ENCODE results near the gene RNF115.

Gene RNF115

DNA sequence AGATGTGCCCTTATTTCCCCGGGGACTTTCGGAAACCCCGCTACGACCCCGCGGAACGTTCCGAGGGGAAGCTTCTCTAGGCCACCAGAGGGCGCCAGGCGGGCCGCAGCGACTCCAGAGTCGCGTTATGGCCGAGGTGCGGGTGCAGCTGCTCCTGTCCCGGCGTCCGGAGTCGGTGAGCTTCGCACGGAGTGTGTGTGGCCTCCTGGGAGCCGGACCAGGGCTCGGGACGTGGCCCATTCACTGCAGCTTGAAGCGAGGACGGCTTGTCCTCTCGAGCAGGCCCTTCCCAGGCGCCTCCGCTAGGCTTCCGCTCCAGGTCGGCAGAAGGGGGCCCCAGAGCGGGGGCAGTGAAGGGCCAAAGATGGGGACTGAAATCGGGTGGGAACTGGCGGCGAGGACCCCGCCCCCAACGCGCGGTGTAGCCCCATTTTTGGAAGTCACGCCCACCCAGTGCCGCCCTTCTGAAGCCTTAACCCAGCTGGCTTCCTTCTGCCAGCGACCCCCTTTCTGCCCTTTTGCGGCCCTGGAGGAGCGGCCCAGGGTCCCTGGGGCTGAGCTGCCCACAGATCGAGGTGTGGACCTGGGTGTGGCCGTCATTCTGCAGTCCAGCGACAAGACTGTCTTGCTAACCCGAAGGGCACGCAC lies 21.7 kb upstream of the RNF115 start, which contains the start of gene NUDT17:
Gene NUDT17 (plus strand): TSS at position 117 of the 648 bp plus-strand sequence. CDS start 11 bp downstream, at position 128.
- DNase-seq (peak; percentile 78), ATAC-seq (ENCODE audit: insufficient read depth, low read depth) (peak; percentile 85)
- Histone ChIP-seq H3K9ac (ENCODE audit: low read depth, low read length) (peak within 1 kb of the TSS; percentile 71), H3K79me2 (ENCODE audit: insufficient read depth, low read length) (no peaks in the 10 kb centered on the region), H3K9me3 (ENCODE audit: insufficient read depth, low read length, severe bottlenecking) (no peaks in the 10 kb centered on the region), H4K20me1 (ENCODE audit: insufficient read depth, low read length) (no peaks in the 10 kb centered on the region), H2AFZ (ENCODE audit: low read depth, low read length) (peak within 1 kb of the TSS; percentile 95), H3K4me1 (ENCODE audit: insufficient read depth, low read length) (peaks cover 20% of the 10 kb centered on the region), H3K27me3 (ENCODE audit: insufficient read depth, low read length, poor library complexity) (no peaks in the 10 kb centered on the region), H3K4me3 (ENCODE audit: low read depth in 1 of 2, low read length in 2 of 2) (peak within 1 kb of the TSS; percentile 42 to 80), H3K4me2 (ENCODE audit: insufficient read depth, low read length) (peak within 1 kb of the TSS; percentile 92), H3K27ac (ENCODE audit: low read length) (peak within 1 kb of the TSS; percentile 71), H3K36me3 (ENCODE audit: insufficient read depth, low read length) (peaks cover 57% of the 10 kb centered on the region)
- TF ChIP-seq, protein P1, sequence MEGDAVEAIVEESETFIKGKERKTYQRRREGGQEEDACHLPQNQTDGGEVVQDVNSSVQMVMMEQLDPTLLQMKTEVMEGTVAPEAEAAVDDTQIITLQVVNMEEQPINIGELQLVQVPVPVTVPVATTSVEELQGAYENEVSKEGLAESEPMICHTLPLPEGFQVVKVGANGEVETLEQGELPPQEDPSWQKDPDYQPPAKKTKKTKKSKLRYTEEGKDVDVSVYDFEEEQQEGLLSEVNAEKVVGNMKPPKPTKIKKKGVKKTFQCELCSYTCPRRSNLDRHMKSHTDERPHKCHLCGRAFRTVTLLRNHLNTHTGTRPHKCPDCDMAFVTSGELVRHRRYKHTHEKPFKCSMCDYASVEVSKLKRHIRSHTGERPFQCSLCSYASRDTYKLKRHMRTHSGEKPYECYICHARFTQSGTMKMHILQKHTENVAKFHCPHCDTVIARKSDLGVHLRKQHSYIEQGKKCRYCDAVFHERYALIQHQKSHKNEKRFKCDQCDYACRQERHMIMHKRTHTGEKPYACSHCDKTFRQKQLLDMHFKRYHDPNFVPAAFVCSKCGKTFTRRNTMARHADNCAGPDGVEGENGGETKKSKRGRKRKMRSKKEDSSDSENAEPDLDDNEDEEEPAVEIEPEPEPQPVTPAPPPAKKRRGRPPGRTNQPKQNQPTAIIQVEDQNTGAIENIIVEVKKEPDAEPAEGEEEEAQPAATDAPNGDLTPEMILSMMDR (IDR thresholded peaks at IDR 0.05; ENCODE audit: borderline replicate concordance, extremely low read depth, low read length, poor library complexity, severe bottlenecking) = peak; percentile 94
- TF ChIP-seq EZH2 (IDR thresholded peaks at IDR 0.05; ENCODE audit: borderline replicate concordance, low read depth, low read length, severe bottlenecking) = no peak

DNA sequence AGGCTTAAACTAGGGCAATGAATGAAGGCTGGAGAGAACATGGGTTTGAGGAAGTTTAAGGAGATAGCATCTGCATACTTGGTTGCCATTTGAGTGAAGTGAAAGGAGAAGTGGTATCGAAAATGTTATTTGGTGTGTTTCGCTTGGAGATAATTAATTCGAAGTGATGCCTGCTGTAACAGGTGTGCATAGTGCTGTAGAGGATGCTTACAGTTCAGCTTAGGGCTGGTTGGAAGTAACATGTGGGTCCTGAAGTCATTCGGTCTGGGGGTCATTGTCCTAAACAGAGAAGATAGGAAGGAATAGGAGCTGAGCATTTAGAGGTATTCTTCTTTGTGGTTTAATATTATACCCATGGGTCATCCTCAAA lies 21.2 kb upstream of the RNF115 start:
- peak overlapping the region; percentile 42 to 80 for H3K4me3 ChIP-seq (ENCODE audit: low read depth in 1 of 2, low read length in 2 of 2)
- H3K9me3 ChIP-seq (ENCODE audit: insufficient read depth, low read length, severe bottlenecking) = no peaks in the 10 kb centered on the region
- ATAC-seq (ENCODE audit: insufficient read depth, low read depth) (peak; percentile 60), DNase-seq (no peak)
- peaks cover 20% of the 10 kb centered on the region for H3K4me1 ChIP-seq (ENCODE audit: insufficient read depth, low read length)
- H3K27ac ChIP-seq (ENCODE audit: low read length) = peak overlapping the region; percentile 71; the same call in 1 of the 2 replicates
- no peaks in the 10 kb centered on the region for H3K27me3 ChIP-seq (ENCODE audit: insufficient read depth, low read length, poor library complexity)
- peaks cover 56% of the 10 kb centered on the region for H3K36me3 ChIP-seq (ENCODE audit: insufficient read depth, low read length)
- peak overlapping the region; percentile 92 for H3K4me2 ChIP-seq (ENCODE audit: insufficient read depth, low read length)
- peak overlapping the region; percentile 95 for H2AFZ ChIP-seq (ENCODE audit: low read depth, low read length)
- no peaks in the 10 kb centered on the region for H4K20me1 ChIP-seq (ENCODE audit: insufficient read depth, low read length)
- H3K79me2 ChIP-seq (ENCODE audit: insufficient read depth, low read length) = no peaks in the 10 kb centered on the region
- H3K9ac ChIP-seq (ENCODE audit: low read depth, low read length) = peak overlapping the region; percentile 71
- TF ChIP-seq, protein P1 (IDR thresholded peaks at IDR 0.05; ENCODE audit: borderline replicate concordance, extremely low read depth, low read length, poor library complexity, severe bottlenecking) = no peak
- no peak for TF ChIP-seq EZH2 (IDR thresholded peaks at IDR 0.05; ENCODE audit: borderline replicate concordance, low read depth, low read length, severe bottlenecking)

DNA sequence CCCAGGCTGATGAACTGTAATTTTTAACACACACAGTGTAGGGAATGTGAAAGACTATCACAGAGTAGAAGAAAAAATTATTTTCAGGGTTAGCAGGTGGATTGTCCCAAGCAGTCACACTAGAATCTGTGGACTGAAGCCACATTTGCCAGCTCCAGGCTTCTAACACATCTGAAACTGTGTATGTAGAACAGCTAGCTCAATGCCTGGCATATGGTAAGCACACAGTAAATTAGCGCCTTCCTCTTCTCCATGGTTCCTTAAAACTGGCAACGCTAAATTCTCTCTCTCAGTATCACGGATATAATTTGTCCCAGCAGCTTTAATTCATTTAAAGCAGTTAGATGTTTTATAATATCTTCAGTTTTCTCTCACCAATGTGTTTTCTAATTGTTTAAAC lies 19.1 kb upstream of the RNF115 start:
- no peak for DNase-seq
- Histone ChIP-seq H2AFZ (ENCODE audit: low read depth, low read length) (no peak overlapping the region), H3K4me1 (ENCODE audit: insufficient read depth, low read length) (peaks cover 20% of the 10 kb centered on the region), H3K9ac (ENCODE audit: low read depth, low read length) (no peak overlapping the region), H3K4me3 (ENCODE audit: low read depth in 1 of 2, low read length in 2 of 2) (no peak overlapping the region), H3K36me3 (ENCODE audit: insufficient read depth, low read length) (peaks cover 57% of the 10 kb centered on the region), H3K79me2 (ENCODE audit: insufficient read depth, low read length) (no peaks in the 10 kb centered on the region), H4K20me1 (ENCODE audit: insufficient read depth, low read length) (no peaks in the 10 kb centered on the region), H3K27ac (ENCODE audit: low read length) (no peak overlapping the region), H3K27me3 (ENCODE audit: insufficient read depth, low read length, poor library complexity) (no peaks in the 10 kb centered on the region), H3K4me2 (ENCODE audit: insufficient read depth, low read length) (no peak overlapping the region), H3K9me3 (ENCODE audit: insufficient read depth, low read length, severe bottlenecking) (no peaks in the 10 kb centered on the region)
- no peak for ATAC-seq (ENCODE audit: insufficient read depth, low read depth)
- TF ChIP-seq, protein P1 (IDR thresholded peaks at IDR 0.05; ENCODE audit: borderline replicate concordance, extremely low read depth, low read length, poor library complexity, severe bottlenecking) = no peak
- no peak for TF ChIP-seq EZH2 (IDR thresholded peaks at IDR 0.05; ENCODE audit: borderline replicate concordance, low read depth, low read length, severe bottlenecking)

Data from DND-41 (cell line).